GM23338 (cell line): Measurements from ENCODE around the gene RXRG. TPM values are rescaled to one million over a fixed set of nuclear protein-coding genes. Genes with fewer than 3 reads are reported as not detected.

Experiments used
- ATAC-seq: fragments of 200-7000 bp; cut with Tn5 transposase; 3 replicates; pipeline ENCODE4 v1.9.1; 2020
- DNase-seq: peaks from one replicate; pipeline ENCODE4 v3.0.0-alpha.2; 2015; ENCODE audit warnings: low spot score
- H2AFZ ChIP-seq: fragments of 200-600 bp; sonication (generic); 2 replicates; pipeline ENCODE4 v1.8.0; 2016; ENCODE audit warnings: antibody characterized with exemption, mild to moderate bottlenecking, moderate library complexity
- H3F3A ChIP-seq: fragments of 200-600 bp; sonication (generic); replicated peaks from 2 replicates; pipeline ENCODE4 v1.8.0; 2017; ENCODE audit warnings: antibody characterized with exemption, mixed run types, low read depth
- H3K27ac ChIP-seq: fragments of 200-600 bp; sonication (generic); 2 replicates; pipeline ENCODE4 v1.6.1; 2016; ENCODE audit warnings: low read depth
- H3K27me3 ChIP-seq: fragments of 200-600 bp; sonication (generic); 2 replicates; pipeline ENCODE4 v1.8.0; 2016; ENCODE audit warnings: mild to moderate bottlenecking, mixed run types, moderate library complexity; ENCODE audit not compliant: insufficient read depth
- H3K36me3 ChIP-seq: fragments of 200-600 bp; sonication (generic); 2 replicates; pipeline ENCODE4 v1.8.0; 2016; ENCODE audit warnings: mild to moderate bottlenecking; ENCODE audit not compliant: insufficient read depth
- H3K4me1 ChIP-seq: fragments of 200-600 bp; sonication (generic); 2 replicates; pipeline ENCODE4 v1.8.0; 2016; ENCODE audit warnings: mild to moderate bottlenecking, moderate library complexity; ENCODE audit not compliant: insufficient read depth
- H3K4me2 ChIP-seq: fragments of 200-600 bp; sonication (generic); 2 replicates; pipeline ENCODE4 v1.7.1; 2017; ENCODE audit warnings: mixed run types
- H3K4me3 ChIP-seq: fragments of 200-600 bp; sonication (generic); 2 replicates; pipeline ENCODE4 v1.6.1; 2016; ENCODE audit warnings: mixed run types
- H3K79me2 ChIP-seq: fragments of 200-600 bp; sonication (generic); replicated peaks from 2 replicates; pipeline ENCODE4 v1.8.0; 2017; ENCODE audit warnings: mild to moderate bottlenecking; ENCODE audit not compliant: insufficient read depth
- H3K9me2 ChIP-seq: fragments of 200-600 bp; sonication (generic); 2 replicates; pipeline ENCODE4 v1.8.0; 2017; ENCODE audit not compliant: insufficient read depth
- H4K20me1 ChIP-seq: fragments of 200-600 bp; sonication (generic); replicated peaks from 2 replicates; pipeline ENCODE4 v1.8.0; 2017; ENCODE audit warnings: mild to moderate bottlenecking; ENCODE audit not compliant: insufficient read depth
- H3K27ac Mint-ChIP-seq: 2 replicates; pipeline ENCODE4 v1.8.0; 2020; ENCODE audit warnings: inconsistent platforms, mild to moderate bottlenecking, moderate library complexity, mixed read lengths
- H3K27me3 Mint-ChIP-seq: 3 replicates; pipeline ENCODE4 v1.8.0; 2022; ENCODE audit warnings: low read depth, mild to moderate bottlenecking, moderate library complexity, mixed read lengths, inconsistent platforms; ENCODE audit not compliant: insufficient read depth, poor library complexity
- H3K36me3 Mint-ChIP-seq: 3 replicates; pipeline ENCODE4 v1.8.0; 2021; ENCODE audit warnings: low read depth, mild to moderate bottlenecking, inconsistent platforms, moderate library complexity, mixed read lengths
- H3K4me1 Mint-ChIP-seq: 3 replicates; pipeline ENCODE4 v1.8.0; 2020; ENCODE audit warnings: mild to moderate bottlenecking, inconsistent platforms, mixed read lengths
- H3K4me3 Mint-ChIP-seq: 3 replicates; pipeline ENCODE4 v1.8.0; 2021; ENCODE audit warnings: moderate library complexity, mild to moderate bottlenecking, inconsistent platforms, mixed read lengths
- H3K9me3 Mint-ChIP-seq: 3 replicates; pipeline ENCODE4 v1.8.0; 2020; ENCODE audit warnings: moderate library complexity, mild to moderate bottlenecking, inconsistent platforms, mixed read lengths
- EZH2phosphoT487 ChIP-seq: fragments of 200-600 bp; sonication (generic); IDR thresholded peaks from one replicate; pipeline ENCODE4 v1.8.1; 2018; ENCODE audit warnings: antibody characterized with exemption; ENCODE audit not compliant: unreplicated experiment
- NANOG ChIP-seq: IDR thresholded peaks from 2 replicates; pipeline ENCODE4 v1.6.1; 2016; ENCODE audit warnings: antibody characterized with exemption, borderline replicate concordance
- POLR2AphosphoS5 ChIP-seq: IDR thresholded peaks from 2 replicates; pipeline ENCODE4 v1.6.1; 2016; ENCODE audit warnings: antibody characterized with exemption, low read depth
- STAT1 ChIP-seq: IDR thresholded peaks from one replicate; pipeline ENCODE4 v1.6.1; 2016; ENCODE audit warnings: antibody characterized with exemption; ENCODE audit not compliant: unreplicated experiment
- ZNF331 ChIP-seq: fragments of 250-450 bp; sonication (Bioruptor Pico); IDR thresholded peaks from 2 replicates; pipeline ENCODE4 v1.5.0; 2020; ENCODE audit warnings: low read depth, mild to moderate bottlenecking, moderate library complexity
- polyA plus RNA-seq: library from polyadenylated mRNA; unstranded; fragments of >200 nt; fragmentation: Nextera tagmentation; extraction: Ambion mirVana; gene quantifications from 2 replicates; pipeline ENCODE4 v1.2.1, GENCODE V29; 2016
- total RNA-seq: library from RNA; depleted of rRNA; stranded (reverse); fragments of >200 nt; shearing (Covaris generic); gene quantifications from 2 replicates; pipeline ENCODE4 v1.2.3, GENCODE V29; 2014
- TF ChIP-seq, protein P1 (sequence below): fragments of 250-450 bp; sonication (Bioruptor Pico); IDR thresholded peaks from 2 replicates; pipeline ENCODE4 v1.5.0; 2020; ENCODE audit warnings: mild to moderate bottlenecking, moderate library complexity
- TF ChIP-seq, protein P2 (sequence below): IDR thresholded peaks from 2 replicates; pipeline ENCODE4 v1.6.1; 2016; ENCODE audit warnings: antibody characterized with exemption

Gene RXRG
- total and polyA plus RNA-seq, 2 experiments from 2014 or later, result not detected

DNA sequence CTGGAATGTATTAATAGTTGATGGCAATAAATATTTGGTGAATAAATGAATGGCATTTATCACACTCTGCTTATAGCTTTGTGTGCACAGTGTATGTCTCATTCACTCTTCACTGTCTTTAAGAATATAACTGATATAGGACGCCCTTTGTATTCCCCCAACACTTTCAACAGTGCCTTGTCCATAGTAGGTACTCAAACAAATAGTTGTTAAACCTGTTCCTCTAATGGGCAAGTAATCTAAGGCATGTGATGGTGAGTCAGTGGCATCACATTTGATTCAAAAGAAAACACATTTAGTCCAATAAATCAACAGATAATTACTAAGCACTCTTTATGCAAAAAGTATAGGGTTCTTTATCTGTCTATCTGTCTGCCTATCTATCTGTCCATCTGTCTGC is 11.2 kb upstream of the RXRG start (continued):
- TF ChIP-seq, protein P1, sequence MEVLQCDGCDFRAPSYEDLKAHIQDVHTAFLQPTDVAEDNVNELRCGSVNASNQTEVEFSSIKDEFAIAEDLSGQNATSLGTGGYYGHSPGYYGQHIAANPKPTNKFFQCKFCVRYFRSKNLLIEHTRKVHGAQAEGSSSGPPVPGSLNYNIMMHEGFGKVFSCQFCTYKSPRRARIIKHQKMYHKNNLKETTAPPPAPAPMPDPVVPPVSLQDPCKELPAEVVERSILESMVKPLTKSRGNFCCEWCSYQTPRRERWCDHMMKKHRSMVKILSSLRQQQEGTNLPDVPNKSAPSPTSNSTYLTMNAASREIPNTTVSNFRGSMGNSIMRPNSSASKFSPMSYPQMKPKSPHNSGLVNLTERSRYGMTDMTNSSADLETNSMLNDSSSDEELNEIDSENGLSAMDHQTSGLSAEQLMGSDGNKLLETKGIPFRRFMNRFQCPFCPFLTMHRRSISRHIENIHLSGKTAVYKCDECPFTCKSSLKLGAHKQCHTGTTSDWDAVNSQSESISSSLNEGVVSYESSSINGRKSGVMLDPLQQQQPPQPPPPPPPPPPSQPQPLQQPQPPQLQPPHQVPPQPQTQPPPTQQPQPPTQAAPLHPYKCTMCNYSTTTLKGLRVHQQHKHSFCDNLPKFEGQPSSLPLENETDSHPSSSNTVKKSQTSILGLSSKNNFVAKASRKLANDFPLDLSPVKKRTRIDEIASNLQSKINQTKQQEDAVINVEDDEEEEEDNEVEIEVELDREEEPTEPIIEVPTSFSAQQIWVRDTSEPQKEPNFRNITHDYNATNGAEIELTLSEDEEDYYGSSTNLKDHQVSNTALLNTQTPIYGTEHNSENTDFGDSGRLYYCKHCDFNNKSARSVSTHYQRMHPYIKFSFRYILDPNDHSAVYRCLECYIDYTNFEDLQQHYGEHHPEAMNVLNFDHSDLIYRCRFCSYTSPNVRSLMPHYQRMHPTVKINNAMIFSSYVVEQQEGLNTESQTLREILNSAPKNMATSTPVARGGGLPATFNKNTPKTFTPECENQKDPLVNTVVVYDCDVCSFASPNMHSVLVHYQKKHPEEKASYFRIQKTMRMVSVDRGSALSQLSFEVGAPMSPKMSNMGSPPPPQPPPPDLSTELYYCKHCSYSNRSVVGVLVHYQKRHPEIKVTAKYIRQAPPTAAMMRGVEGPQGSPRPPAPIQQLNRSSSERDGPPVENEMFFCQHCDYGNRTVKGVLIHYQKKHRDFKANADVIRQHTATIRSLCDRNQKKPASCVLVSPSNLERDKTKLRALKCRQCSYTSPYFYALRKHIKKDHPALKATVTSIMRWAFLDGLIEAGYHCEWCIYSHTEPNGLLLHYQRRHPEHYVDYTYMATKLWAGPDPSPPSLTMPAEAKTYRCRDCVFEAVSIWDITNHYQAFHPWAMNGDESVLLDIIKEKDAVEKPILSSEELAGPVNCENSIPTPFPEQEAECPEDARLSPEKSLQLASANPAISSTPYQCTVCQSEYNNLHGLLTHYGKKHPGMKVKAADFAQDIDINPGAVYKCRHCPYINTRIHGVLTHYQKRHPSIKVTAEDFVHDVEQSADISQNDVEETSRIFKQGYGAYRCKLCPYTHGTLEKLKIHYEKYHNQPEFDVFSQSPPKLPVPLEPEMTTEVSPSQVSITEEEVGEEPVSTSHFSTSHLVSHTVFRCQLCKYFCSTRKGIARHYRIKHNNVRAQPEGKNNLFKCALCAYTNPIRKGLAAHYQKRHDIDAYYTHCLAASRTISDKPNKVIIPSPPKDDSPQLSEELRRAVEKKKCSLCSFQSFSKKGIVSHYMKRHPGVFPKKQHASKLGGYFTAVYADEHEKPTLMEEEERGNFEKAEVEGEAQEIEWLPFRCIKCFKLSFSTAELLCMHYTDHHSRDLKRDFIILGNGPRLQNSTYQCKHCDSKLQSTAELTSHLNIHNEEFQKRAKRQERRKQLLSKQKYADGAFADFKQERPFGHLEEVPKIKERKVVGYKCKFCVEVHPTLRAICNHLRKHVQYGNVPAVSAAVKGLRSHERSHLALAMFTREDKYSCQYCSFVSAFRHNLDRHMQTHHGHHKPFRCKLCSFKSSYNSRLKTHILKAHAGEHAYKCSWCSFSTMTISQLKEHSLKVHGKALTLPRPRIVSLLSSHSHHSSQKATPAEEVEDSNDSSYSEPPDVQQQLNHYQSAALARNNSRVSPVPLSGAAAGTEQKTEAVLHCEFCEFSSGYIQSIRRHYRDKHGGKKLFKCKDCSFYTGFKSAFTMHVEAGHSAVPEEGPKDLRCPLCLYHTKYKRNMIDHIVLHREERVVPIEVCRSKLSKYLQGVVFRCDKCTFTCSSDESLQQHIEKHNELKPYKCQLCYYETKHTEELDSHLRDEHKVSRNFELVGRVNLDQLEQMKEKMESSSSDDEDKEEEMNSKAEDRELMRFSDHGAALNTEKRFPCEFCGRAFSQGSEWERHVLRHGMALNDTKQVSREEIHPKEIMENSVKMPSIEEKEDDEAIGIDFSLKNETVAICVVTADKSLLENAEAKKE (CRISPR knock-in tag), result no peak
- TF ChIP-seq STAT1 (no peak), NANOG (no peak), EZH2phosphoT487 (no peak), POLR2AphosphoS5 (no peak)
- TF ChIP-seq, protein P2, sequence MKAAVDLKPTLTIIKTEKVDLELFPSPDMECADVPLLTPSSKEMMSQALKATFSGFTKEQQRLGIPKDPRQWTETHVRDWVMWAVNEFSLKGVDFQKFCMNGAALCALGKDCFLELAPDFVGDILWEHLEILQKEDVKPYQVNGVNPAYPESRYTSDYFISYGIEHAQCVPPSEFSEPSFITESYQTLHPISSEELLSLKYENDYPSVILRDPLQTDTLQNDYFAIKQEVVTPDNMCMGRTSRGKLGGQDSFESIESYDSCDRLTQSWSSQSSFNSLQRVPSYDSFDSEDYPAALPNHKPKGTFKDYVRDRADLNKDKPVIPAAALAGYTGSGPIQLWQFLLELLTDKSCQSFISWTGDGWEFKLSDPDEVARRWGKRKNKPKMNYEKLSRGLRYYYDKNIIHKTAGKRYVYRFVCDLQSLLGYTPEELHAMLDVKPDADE, result no peak

DNA sequence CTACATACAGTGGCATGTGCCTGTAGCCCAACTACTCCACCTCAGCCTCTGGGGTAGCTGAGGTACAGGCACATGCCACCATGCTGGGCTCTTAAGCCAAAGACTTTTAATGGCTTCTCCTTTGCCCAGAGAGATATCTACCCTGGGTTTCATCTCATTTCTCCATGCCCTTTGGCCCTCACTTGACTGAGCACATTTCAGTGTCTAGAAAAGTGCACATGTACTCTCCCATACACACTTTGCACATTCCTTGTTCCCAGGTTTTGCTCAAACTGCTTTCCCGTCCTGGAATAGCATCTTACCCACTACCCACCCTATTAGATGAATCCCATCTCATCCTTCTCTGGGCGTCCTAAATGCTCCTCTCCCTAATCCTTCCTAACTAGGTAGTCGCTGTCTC is 10.2 kb upstream of the RXRG start:
- 0 out of 3 replicates have a peak, but pooled peaks cover 2% of the 10 kb centered on the region for H3K4me1 Mint-ChIP-seq
- no peaks in the 10 kb centered on the region for H3F3A ChIP-seq

More for the DNA sequence above, 10.2 kb upstream of the RXRG start:
- H3K9me3 Mint-ChIP-seq, result no peaks in the 10 kb centered on the region
- Histone ChIP-seq H3K79me2 (no peaks in the 10 kb centered on the region), H3K4me1 (no peaks in the 10 kb centered on the region), H3K4me2 (no peak overlapping the region), H3K4me3 (no peak overlapping the region), H3K27ac (no peak overlapping the region), H3K9me2 (no peaks in the 10 kb centered on the region), H3K36me3 (no peaks in the 10 kb centered on the region), H3K27me3 (0 out of 2 replicates have a peak, but pooled peaks cover 11% of the 10 kb centered on the region), H4K20me1 (no peaks in the 10 kb centered on the region), H2AFZ (no peak overlapping the region)
- no peaks in the 10 kb centered on the region for H3K36me3 Mint-ChIP-seq
- no peak for DNase-seq
- H3K27me3 Mint-ChIP-seq, result peaks cover 4% of the 10 kb centered on the region
- no peak overlapping the region for H3K27ac Mint-ChIP-seq
- no peak overlapping the region for H3K4me3 Mint-ChIP-seq
- no peak for TF ChIP-seq ZNF331
- TF ChIP-seq, protein P2, result no peak
- ATAC-seq, result no peak
